ENCODE measurements around the gene HMOX2. TPM values are rescaled to one million over a fixed set of nuclear protein-coding genes. Genes with fewer than 3 reads are reported as not detected.

Gene HMOX2
- total RNA-seq, 1 experiment from 2014 or later: 72.6 TPM

- no peaks in the 10 kb centered on the region for H3K36me3 ChIP-seq (ENCODE audit: control insufficient read depth, insufficient read depth, low read length)
- intact Hi-C loops (cut with micrococcal nuclease; ENCODE audit: unreplicated experiment): no loop called here
- no peak overlapping the region for H3K4me3 ChIP-seq (ENCODE audit: low read depth in 2 of 2, low read length in 2 of 2)
- ChIA-PET POLR2A (interaction anchor here (0.6 kb wide), 1 partner anchor 32 kb away, joined by 6 read pairs; no protein-coding TSS in a partner anchor), CTCF (no interaction called here)
- BruUV-seq (replicated peaks): no TSS peak
- H3K27me3 ChIP-seq (ENCODE audit: control insufficient read depth, insufficient read depth, low read length): no peaks in the 10 kb centered on the region
- no peak overlapping the region for H3K27ac ChIP-seq (ENCODE audit: low read length)
- peaks cover 5% of the 10 kb centered on the region; the same call in 1 of the 2 replicates for H3K4me1 ChIP-seq (ENCODE audit: control insufficient read depth, insufficient read depth, low read length)
- in situ Hi-C loops (cut with HindIII; ENCODE audit: low pct_unique_long_range_greater_than_20kb, low sequenced_read_pairs): no loop called here
- no peak for DNase-seq (ENCODE audit: low read depth, low spot score)
- peaks cover 13% of the 10 kb centered on the region; the same call in 1 of the 2 replicates for H3K9me3 ChIP-seq (ENCODE audit: control insufficient read depth, insufficient read depth, low read depth, low read length)
- TF ChIP-seq REST (IDR thresholded peaks at IDR 0.05; ENCODE audit: insufficient read depth in 1 of 2, low read depth in 2 of 2, low read length in 1 of 2) (no peak), CTCF (IDR thresholded peaks at IDR 0.05) (no peak), TCF7L2 (IDR thresholded peaks at IDR 0.05; ENCODE audit: low read depth, low read length) (no peak), POLR2AphosphoS5 (IDR thresholded peaks at IDR 0.05; ENCODE audit: low read depth, low read length) (no peak), SIN3A (IDR thresholded peaks at IDR 0.05; ENCODE audit: borderline replicate concordance, insufficient read depth, low read depth, low read length) (no peak)
- ATAC-seq: no peak
These were observed 59.5 kb downstream of the HMOX2 start for GRCh38 chr16:4535627-4536108.

GRCh38 chr16:4536391-4537106 is 60.4 kb downstream of the HMOX2 start:
- no peaks in the 10 kb centered on the region for H3K36me3 ChIP-seq (ENCODE audit: control insufficient read depth, insufficient read depth, low read length)
- DNase-seq (ENCODE audit: low read depth, low spot score) (no peak), ATAC-seq (no peak)
- no peaks in the 10 kb centered on the region for H3K27me3 ChIP-seq (ENCODE audit: control insufficient read depth, insufficient read depth, low read length)
- ChIA-PET CTCF (no interaction called here), POLR2A (no interaction called here)
- TSS peak; percentile 69 for BruUV-seq (replicated peaks)
- in situ Hi-C loops (cut with HindIII; ENCODE audit: low pct_unique_long_range_greater_than_20kb, low sequenced_read_pairs): no loop called here
- H3K4me3 ChIP-seq (ENCODE audit: low read depth in 2 of 2, low read length in 2 of 2): no peak overlapping the region
- TF ChIP-seq REST (IDR thresholded peaks at IDR 0.05; ENCODE audit: insufficient read depth in 1 of 2, low read depth in 2 of 2, low read length in 1 of 2) (no peak), CTCF (IDR thresholded peaks at IDR 0.05) (no peak), POLR2AphosphoS5 (IDR thresholded peaks at IDR 0.05; ENCODE audit: low read depth, low read length) (no peak), TCF7L2 (IDR thresholded peaks at IDR 0.05; ENCODE audit: low read depth, low read length) (no peak), SIN3A (IDR thresholded peaks at IDR 0.05; ENCODE audit: borderline replicate concordance, insufficient read depth, low read depth, low read length) (no peak)
- intact Hi-C loops (cut with micrococcal nuclease; ENCODE audit: unreplicated experiment): no loop called here
- H3K4me1 ChIP-seq (ENCODE audit: control insufficient read depth, insufficient read depth, low read length): peaks cover 5% of the 10 kb centered on the region; the same call in 1 of the 2 replicates
- peaks cover 13% of the 10 kb centered on the region; the same call in 1 of the 2 replicates for H3K9me3 ChIP-seq (ENCODE audit: control insufficient read depth, insufficient read depth, low read depth, low read length)
- no peak overlapping the region for H3K27ac ChIP-seq (ENCODE audit: low read length)

Measured in Panc1 (cell line).